ENCODE measurements around the gene RFLNA. TPM values are rescaled to one million over a fixed set of nuclear protein-coding genes. Genes with fewer than 3 reads are reported as not detected.
A peak's percentile ranks its signal among the peaks of the same experiment; 100 is the strongest.

RFLNA gene
- total RNA-seq, 6 experiments from 2014 or later = 0.12 to 0.31 TPM; not detected in 4

- no peak overlapping the region for H3K4me3 ChIP-seq
- H3K36me3 ChIP-seq = no peaks in the 10 kb centered on the region
- DNase-seq (no peak), ATAC-seq (no peak)
- H3K9me3 ChIP-seq = no peaks in the 10 kb centered on the region
- H3K4me1 ChIP-seq = no peaks in the 10 kb centered on the region
- intact Hi-C loops (cut with DNase I) = no loop called here
- no peak for TF ChIP-seq CTCF (IDR thresholded peaks at IDR 0.05)
- no peak for TF ChIP-seq POLR2A (IDR thresholded peaks at IDR 0.05)
- H3K27ac ChIP-seq = no peak overlapping the region
- H3K27me3 ChIP-seq = no peaks in the 10 kb centered on the region
- WGBS (ENCODE audit: insufficient coverage, low coverage, low lambda C conversion rate, missing lambda C conversion rate) = 64% methylated on average over 8 of the region's 11 CpGs
Observed at GRCh38 chr12:124279315-124279714, 15.6 kb upstream of the RFLNA start.

- Histone ChIP-seq H3K4me1 (no peaks in the 10 kb centered on the region), H3K27ac (no peak overlapping the region), H3K36me3 (no peaks in the 10 kb centered on the region), H3K4me3 (no peak overlapping the region), H3K27me3 (no peaks in the 10 kb centered on the region), H3K9me3 (no peaks in the 10 kb centered on the region)
- peak in 1 of 4 donors; percentile 33 for ATAC-seq
- WGBS (ENCODE audit: insufficient coverage, low coverage, low lambda C conversion rate, missing lambda C conversion rate) = 28% methylated on average over 3 of the region's 19 CpGs
- no peak for TF ChIP-seq POLR2A (IDR thresholded peaks at IDR 0.05)
- no peak for TF ChIP-seq CTCF (IDR thresholded peaks at IDR 0.05)
- intact Hi-C loops (cut with DNase I) = no loop called here
- DNase-seq = no peak
Observed at GRCh38 chr12:124279846-124280360, 15.0 kb upstream of the RFLNA start.

- H3K36me3 ChIP-seq = no peaks in the 10 kb centered on the region
- ATAC-seq (no peak), DNase-seq (no peak)
- H3K4me1 ChIP-seq = no peaks in the 10 kb centered on the region
- no peaks in the 10 kb centered on the region for H3K27me3 ChIP-seq
- WGBS (ENCODE audit: insufficient coverage, low coverage, low lambda C conversion rate, missing lambda C conversion rate) = 65% methylated on average over 1 of the region's 2 CpGs
- H3K4me3 ChIP-seq = no peak overlapping the region
- no peak overlapping the region for H3K27ac ChIP-seq
- H3K9me3 ChIP-seq = no peaks in the 10 kb centered on the region
- intact Hi-C loops (cut with DNase I) = no loop called here
- no peak for TF ChIP-seq CTCF (IDR thresholded peaks at IDR 0.05)
- no peak for TF ChIP-seq POLR2A (IDR thresholded peaks at IDR 0.05)
Observed at GRCh38 chr12:124281309-124281708, 13.6 kb upstream of the RFLNA start.

- Histone ChIP-seq H3K4me3 (no peak overlapping the region), H3K36me3 (no peaks in the 10 kb centered on the region), H3K27ac (no peak overlapping the region), H3K27me3 (no peaks in the 10 kb centered on the region), H3K9me3 (no peaks in the 10 kb centered on the region), H3K4me1 (no peaks in the 10 kb centered on the region)
- TF ChIP-seq CTCF (IDR thresholded peaks at IDR 0.05) (no peak), POLR2A (IDR thresholded peaks at IDR 0.05) (no peak)
- intact Hi-C loops (cut with DNase I) = no loop called here
- DNase-seq (no peak), ATAC-seq (no peak)
- 76% methylated on average over 5 of the region's 5 CpGs for WGBS (ENCODE audit: insufficient coverage, low coverage, low lambda C conversion rate, missing lambda C conversion rate)
Observed at GRCh38 chr12:124282287-124282686, 12.6 kb upstream of the RFLNA start.

GRCh38 chr12:124283326-124283725, 11.6 kb upstream of the RFLNA start:
- no peaks in the 10 kb centered on the region for H3K9me3 ChIP-seq
- TF ChIP-seq POLR2A (IDR thresholded peaks at IDR 0.05) = no peak
- TF ChIP-seq CTCF (IDR thresholded peaks at IDR 0.05) = no peak
- no peaks in the 10 kb centered on the region for H3K4me1 ChIP-seq
- no peaks in the 10 kb centered on the region for H3K36me3 ChIP-seq
- H3K4me3 ChIP-seq = no peak overlapping the region
- H3K27ac ChIP-seq = no peak overlapping the region
- intact Hi-C loops (cut with DNase I) = no loop called here
- ATAC-seq = no peak
- DNase-seq = no peak
- 51% methylated on average over 7 of the region's 7 CpGs for WGBS (ENCODE audit: insufficient coverage, low coverage, low lambda C conversion rate, missing lambda C conversion rate)
- H3K27me3 ChIP-seq = no peaks in the 10 kb centered on the region
